Neural cell (in vitro differentiated cells): Measurements from ENCODE around the gene EHBP1.

Experiments
- CTCF ChIP-seq: fragments of 450-650 bp; IDR thresholded peaks from 2 replicates; pipeline ENCODE4 v1.5.1; 2014; ENCODE audit warnings: antibody characterized with exemption, mild to moderate bottlenecking, moderate library complexity; ENCODE audit not compliant: poor library complexity, severe bottlenecking
- EP300 ChIP-seq: fragments of 450-650 bp; conservative IDR thresholded peaks from 2 replicates; pipeline ENCODE4 v1.6.1; 2014; ENCODE audit warnings: antibody characterized with exemption, mild to moderate bottlenecking, moderate library complexity; ENCODE audit not compliant: poor library complexity, severe bottlenecking
- EZH2 ChIP-seq: fragments of 200-600, 300-800 bp; shearing (Covaris generic), sonication (generic); IDR thresholded peaks from 2 replicates; pipeline ENCODE4 v1.6.1; 2014; ENCODE audit warnings: antibody characterized with exemption, low read length, borderline replicate concordance, mild to moderate bottlenecking; ENCODE audit not compliant: insufficient read depth, poor library complexity, severe bottlenecking
- MXI1 ChIP-seq: fragments of 450-650 bp; conservative IDR thresholded peaks from 2 replicates; pipeline ENCODE4 v1.6.1; 2014; ENCODE audit warnings: antibody characterized with exemption, mild to moderate bottlenecking; ENCODE audit not compliant: poor library complexity, severe bottlenecking
- POLR2AphosphoS5 ChIP-seq: IDR thresholded peaks from 2 replicates; pipeline ENCODE4 v1.6.1; 2012
- RAD21 ChIP-seq: fragments of 450-650 bp; conservative IDR thresholded peaks from 2 replicates; pipeline ENCODE4 v1.6.1; 2014; ENCODE audit warnings: antibody characterized with exemption, mild to moderate bottlenecking, moderate library complexity
- REST ChIP-seq: IDR thresholded peaks from 2 replicates; pipeline ENCODE4 v1.6.1; 2012; ENCODE audit warnings: borderline replicate concordance
- SMC3 ChIP-seq: fragments of 450-650 bp; conservative IDR thresholded peaks from 2 replicates; pipeline ENCODE4 v1.6.1; 2014; ENCODE audit warnings: antibody characterized with exemption, mild to moderate bottlenecking, moderate library complexity; ENCODE audit not compliant: poor library complexity
- TAF1 ChIP-seq: IDR thresholded peaks from 2 replicates; pipeline ENCODE4 v1.6.1; 2012; ENCODE audit warnings: low read depth

GRCh38 chr2:62660582-62661262 lies 44.8 kb upstream of the EHBP1 start:
- TF ChIP-seq EZH2 (no peak), CTCF (no peak), POLR2AphosphoS5 (no peak), SMC3 (no peak), MXI1 (no peak), TAF1 (no peak), EP300 (no peak), RAD21 (no peak), REST (no peak)
